Measurements from ENCODE around the gene ZSCAN20.
A peak's percentile ranks its signal among the peaks of the same experiment; 100 is the strongest.

ZSCAN20 gene

DNA sequence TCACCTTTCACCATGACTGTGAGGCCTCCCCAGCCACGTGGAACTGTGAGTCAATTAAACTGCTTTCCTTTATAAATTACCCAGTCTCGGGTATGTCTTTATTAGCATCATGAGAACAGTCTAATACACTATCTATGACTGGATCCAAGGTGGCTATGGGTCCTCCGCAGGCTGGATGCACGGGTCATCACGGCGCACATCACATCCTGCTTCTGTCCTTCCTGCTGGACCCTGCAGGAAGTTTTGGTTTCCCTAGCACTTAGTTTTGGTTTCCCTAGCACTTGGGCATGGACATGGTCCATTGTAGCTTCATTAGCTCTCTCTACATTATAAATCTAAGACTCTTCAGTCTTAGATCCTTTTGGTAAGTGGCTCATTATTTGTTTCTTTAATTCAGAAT is 27.3 kb upstream of the ZSCAN20 start:
- no peak for DNase-seq

DNA sequence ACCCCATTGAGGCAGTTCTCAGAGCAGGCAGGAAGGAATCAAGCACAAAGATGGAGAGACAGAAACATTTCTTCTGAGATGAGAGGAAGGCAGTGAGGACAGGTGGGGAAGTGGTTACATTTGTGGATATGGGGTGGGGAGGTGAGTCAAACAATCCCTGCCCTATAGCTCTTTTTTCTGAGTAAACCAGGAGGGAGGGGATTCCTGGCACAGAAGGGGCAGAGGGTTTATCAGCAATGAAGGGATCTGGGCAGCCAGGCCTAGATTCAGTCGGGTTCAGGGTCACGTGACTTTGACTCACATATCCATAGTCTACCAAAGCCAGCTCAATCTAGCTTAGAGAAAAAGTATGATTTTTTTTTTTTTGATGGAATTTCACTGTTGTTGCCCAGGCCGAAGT is 25.9 kb upstream of the ZSCAN20 start:
- DNase-seq, result no peak

DNA sequence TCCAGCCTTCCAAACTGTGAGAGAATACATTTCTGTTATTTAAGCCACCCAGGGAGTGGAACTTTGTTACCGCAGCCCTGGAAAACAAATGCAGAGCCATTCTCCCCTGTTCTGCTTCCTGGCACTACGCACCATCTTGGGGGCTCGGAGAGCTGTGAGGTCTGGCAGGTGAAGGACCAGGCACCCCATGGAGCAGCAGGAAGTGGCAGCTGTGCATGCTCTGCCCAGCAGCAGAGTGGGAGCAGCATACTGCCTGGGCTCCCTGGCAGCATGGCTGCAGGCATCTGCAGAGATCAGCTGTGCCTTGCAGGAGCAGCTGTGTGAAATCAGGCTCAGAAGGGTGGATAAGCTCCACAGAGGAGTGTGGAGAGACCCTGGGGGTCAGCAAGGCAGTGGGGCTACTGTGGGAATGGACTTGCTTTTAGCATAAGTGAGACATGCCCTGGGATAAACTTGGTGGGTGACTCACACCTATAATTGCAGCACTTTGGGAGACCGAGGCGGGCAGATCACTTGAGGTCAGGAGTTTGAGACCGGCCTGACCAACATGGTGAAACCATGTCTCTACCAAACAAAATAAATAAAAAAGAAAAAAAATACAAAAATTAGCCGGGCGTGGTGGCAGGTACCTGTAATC is 17.7 kb upstream of the ZSCAN20 start:
- DNase-seq, result peak; percentile 54

DNA sequence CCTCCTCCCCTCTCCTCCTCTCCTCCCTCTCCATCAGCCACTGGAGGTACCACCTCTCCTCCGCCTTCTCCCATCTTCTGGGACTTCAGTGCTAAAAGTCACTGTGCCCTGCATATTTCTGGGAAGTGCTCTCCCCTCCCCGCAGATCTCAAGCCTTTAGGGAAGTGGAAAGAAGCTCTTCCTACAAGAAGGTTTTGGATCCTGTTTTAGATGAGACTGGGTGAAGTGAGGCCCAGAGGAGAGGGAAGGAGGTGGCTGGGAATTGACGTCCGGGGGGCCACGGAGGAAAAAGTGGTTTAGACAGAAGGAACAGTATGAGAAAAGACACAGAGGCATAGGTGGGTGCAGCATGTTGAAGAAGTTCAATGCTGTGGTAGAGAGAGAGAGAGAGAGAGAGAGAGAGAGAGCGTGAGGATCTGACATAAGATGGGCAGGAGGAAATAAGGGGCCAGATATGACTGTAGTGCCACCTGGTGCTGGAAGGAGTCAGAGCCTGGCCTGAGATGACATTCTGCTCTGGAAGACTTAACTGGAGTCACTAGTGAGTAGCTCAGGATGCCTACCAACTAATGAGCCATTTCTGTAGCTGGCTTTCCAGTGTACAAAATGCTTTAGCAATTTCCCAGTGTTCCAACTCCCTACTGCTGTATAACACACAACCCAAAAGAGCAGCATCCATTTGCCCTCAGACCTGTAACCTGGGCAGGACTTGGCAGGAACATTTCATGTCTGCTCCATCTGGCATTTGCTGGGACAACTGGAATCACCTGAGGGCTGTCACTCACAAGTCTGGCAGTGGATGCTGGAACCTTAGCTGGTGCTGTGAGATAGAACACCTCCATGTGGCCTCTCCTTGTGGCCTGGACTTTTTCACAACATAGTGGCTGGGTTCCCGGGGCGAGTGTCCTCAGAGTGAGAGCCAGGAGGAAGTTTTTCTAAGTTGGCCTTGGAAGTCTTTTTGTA is 16.6 kb upstream of the ZSCAN20 start:
- DNase-seq, result peak; percentile 36

DNA sequence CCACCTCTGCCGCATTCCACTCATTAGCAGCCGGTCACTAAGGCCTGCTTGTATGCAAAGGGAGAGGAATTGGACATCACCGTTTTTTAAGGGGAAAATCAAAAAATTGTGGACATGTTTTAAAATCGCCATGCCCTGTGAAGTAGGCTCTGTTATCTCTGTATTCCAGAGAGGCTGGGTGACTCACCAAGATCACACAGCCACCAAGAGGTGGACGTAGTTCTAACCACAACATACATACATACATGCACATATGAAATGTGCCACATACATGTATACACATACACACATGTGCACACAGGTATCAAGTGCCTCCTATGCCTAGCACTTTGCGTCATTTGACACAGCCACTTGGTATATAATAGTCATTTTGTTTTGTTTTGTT is 16.0 kb upstream of the ZSCAN20 start:
- DNase-seq, result no peak

DNA sequence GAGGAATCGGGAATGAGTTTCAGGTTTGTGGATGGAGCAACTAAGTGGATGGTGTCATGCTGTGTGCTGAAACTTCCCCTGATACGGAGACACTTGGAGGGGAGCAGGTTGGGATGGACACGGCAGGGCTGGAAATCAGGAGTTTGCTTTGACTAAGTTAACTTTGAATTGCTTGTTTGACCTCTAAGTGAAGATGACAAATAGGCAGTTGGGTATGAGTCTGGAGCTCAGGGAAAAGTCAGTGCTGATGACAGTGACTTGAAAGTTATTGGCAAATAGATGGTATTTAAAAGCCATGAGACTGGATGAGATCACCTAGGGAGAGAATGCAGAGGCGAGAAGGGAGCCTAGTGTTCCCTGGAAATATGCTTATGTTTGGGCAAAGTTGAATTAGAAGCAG is 12.8 kb upstream of the ZSCAN20 start:
- no peak for DNase-seq

DNA sequence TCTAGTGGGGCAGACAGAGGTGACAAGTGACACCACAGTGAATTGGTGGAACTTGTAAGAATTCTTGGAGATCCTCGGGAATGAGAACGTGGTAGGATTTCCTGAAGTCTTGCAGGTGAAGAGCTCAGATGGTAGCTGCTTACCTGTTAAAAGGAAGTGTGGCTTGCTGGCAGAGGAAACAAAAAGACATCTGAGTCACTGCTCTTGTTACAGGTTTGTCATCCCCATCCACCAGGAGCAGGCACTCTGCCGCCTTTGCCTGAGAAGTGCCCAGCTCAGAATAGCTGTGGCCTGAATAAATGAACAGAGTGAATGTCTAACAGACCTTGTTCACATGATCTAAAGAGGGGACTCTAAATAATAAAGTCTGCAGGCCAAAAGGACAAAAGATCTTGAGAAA is 12.3 kb upstream of the ZSCAN20 start:
- DNase-seq, result no peak

DNA sequence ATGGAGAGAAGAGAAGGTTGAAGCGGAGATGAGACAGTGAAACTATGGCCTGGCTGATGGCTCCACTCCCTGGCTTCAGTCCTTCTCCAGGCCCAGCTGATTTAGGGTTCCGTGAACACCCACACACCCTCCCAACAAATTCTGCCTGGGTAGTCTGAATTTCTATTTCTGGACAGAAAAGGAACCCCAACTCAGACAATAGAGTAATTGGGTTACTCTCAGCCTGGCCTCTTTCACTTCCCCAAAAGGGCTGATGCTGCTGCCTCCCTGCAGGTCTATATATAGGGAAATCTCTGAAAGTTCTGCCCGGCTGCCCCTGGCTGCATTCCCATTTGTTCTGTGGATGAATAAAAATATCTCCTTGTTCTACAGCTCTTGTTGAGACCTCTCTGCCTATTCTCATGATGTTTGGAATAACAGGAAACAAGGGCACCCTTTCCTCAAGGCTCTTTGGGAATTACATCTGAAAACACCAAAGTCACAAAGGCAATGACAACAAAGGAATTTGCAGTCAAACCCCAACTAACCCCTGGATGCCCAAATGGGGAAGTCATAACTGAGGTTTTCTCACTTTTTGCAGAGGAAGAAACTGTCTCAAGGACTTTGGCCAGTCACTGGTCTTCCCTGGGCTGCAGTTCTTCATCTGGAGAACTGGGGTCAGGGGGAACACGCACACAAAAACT is 11.4 kb upstream of the ZSCAN20 start:
- DNase-seq, result no peak

DNA sequence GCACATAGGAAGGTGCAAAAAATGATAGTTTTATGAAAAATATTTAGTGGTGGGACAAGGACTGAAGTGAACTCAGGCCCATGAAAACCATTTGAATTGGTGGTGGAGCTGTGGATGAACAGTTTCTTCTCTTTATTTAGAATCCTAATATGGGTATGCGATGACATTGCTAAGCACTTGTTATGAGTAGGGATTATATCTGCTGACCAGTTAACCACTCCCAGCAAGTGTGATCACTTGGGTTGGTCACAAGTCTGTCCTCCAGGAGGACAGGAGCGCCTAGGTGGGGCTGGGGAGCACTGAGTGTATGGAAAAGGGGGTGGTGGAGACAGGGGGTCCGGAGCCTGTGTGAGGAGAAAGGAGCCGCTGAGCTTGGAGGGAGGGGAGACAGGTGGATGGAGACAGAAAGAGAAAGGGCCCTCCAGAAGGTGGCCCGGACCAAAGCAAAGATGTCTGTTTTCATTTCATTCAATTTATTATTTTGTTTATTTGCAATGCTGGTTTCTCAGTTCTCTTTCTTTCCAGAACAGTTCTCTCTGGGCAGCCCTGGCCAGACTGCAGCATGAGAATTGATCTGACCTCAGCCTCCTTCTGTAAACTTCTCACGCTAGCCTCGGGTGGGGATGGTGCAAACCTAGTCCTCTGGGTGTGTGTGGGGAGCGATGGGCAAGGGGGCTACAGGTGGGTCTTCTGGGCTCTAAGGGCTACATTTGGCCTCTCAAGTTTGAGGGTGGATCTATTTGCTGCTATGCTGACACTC is 9.9 kb upstream of the ZSCAN20 start:
- no peak for DNase-seq

DNA sequence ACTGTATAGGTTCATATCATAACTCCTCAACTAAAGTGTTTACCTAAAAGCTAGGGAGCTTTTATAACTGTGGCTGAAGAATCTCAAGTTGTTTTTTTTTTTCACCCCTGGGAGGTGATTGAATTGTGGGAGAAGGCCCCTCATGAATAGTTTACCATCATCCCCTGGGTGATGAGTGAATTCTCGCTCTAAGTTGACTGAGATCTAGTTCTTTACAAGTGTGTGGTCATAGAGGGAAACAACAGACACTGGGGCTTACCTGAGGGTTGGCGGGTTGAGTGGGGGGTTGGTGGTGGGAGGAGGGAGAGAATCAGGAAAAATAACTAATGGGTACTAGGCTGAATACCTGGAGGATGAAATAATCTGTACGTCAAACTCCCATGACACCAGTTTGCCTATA is 7.9 kb upstream of the ZSCAN20 start:
- no peak for DNase-seq

DNA sequence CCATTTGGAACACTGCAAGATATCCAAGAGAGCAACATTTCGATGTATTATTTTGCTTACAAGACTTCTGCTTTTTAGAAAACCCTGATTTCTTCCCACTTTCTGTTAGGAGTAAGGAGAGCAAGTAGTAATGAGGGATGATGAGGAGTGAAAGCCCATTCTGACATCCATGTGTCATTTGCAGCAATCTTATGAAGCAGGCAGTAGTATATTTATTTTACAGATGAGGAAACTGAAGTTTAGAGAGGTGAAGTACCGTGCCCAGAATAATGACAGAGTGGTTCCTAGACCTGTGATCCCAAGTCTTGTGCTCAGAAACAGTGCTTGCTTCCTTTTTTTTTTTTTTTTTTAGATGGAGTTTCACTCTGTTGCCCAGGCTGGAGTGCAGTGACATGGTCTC is 7.1 kb upstream of the ZSCAN20 start:
- no peak for DNase-seq

DNA sequence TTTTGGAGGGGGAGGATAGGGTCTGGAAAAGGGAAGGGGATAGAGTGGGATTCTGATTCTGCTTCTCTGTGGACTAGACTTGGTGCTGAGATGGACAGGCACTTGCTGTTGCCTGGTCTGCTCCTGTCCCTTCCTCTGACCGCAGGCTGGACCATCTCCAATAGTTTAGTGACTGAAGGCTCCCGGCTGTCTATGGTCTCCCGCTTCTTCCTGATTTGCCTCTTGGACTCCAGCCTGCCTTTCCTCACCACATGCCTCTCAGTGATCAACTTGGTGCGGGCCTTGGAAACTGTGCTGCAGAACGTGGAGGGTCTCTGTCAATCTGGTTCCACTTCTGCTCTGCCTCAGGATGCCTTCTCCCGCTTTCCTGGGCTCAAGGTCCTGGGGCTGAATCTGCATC is 6.3 kb upstream of the ZSCAN20 start:
- DNase-seq, result no peak

DNA sequence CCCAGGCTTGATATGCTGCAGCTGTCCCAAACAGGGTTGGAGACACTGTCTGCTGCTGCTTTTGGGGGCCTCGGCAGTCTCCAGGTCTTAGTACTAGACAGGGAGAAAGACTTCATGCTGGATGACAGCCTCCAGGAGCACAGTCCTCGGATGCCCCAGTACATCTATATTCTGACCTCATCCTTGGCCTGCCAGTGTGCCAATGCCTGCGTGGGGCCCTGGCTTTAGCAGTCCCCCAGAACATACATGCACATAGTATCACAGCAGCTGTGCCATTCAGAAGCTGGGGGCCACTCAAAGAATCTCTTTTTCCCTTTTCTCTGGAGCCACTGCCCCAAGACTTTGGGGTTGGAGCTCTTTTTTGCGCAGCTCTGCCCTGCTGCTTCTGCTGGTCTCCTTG is 4.4 kb upstream of the ZSCAN20 start:
- no peak for DNase-seq

DNA sequence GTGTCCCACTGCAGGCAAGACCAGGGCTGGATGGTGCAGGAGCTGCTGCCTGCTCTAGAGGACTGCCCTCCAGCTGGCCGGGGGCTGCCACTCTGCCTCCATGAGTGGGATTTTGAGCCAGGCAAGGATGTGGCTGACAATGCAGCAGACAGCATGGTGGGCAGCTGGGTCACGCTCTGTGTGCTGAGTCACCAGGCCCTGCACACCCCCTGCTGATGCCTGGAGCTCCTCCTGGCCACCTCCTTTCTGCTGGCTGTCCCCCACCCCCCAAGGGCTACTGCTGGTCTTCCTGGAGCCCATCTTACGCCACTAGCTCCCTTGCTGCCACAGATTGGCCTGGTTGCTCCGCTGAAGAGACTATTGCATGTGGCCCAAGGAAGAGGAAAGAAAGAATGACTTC is 3.9 kb upstream of the ZSCAN20 start:
- DNase-seq, result no peak

DNA sequence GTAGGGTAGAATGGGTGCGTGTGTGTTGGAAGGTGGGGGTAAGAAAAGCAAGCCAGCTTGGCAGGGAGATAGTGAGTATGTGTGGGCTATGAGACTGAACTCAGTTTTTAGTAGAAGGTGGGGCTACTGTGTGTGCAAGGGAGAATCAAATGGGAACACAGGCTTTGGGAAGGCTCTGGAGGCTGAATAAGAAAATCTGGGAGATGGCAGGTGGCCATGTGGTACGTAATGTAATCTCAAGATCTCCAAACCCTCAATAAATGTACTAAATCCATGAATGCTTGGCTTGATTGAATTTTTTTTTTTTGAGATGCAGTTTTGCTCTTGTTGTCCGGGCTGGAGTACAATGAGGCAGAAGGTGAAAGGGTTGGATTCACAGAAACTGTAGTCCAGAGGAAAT is 3.5 kb upstream of the ZSCAN20 start:
- DNase-seq, result no peak

DNA sequence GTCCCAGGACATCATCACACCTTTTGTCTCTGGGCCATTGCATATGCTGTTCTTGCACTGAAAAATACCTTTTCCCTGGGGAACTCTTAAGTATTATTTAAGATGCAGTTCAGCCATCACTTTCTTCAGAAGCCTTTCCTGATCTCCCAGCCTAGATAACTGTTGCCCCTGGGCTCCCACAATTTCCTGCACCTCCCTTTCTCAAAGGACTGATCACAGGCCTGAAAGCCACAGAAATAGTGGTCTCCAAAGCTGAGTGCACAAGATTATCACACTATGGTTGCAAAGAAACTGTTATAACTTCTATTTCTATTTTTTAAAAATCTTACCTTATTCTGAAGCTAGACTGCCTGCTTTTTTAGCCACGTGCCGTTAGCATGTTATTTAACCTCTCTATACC is 2.8 kb upstream of the ZSCAN20 start:
- DNase-seq, result no peak

DNA sequence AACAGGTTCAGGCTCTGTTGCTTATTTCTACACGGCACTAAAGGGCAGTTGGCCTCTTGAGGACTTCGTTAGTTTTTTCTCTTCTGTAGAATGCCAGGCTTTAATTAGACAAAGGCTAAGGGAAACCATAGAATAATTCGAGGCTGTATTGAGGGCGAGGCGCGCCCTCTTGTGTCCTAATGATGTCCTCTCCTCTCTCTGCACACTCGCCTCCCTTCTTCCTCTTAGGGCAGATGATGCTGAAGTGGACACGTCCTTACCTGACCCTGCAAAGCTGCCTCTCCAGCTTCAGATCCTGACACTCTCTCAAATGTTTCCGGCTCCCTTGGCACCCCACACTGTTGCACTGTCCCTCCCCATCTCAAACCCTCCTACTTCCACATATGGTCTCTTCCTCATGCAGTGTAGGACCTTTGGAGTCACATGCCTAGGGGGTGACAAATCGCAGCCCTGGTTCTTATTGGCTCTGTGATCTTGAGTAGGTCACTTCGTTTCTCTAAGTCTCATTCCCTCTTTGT is 1.9 kb upstream of the ZSCAN20 start:
- peak; percentile 65 for DNase-seq

DNA sequence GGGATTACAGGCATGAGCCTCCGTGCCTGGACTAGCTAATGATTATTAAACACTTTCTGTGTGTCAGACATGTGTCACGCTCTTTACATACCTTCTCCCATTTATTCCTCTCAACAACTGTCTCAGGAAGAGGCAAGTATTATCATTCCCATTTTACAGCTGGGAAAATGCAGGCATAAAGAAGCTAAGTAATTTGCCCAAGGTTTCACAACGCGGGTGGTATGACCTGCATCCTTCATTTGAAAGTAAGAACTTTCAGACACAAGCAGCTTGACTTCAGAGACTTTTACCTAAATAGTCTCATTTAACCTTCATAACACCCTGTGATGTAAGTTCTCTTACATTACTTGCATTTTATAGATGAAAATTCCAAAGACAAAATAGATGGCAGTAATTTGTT is 1.0 kb upstream of the ZSCAN20 start:
- no peak for DNase-seq

DNA sequence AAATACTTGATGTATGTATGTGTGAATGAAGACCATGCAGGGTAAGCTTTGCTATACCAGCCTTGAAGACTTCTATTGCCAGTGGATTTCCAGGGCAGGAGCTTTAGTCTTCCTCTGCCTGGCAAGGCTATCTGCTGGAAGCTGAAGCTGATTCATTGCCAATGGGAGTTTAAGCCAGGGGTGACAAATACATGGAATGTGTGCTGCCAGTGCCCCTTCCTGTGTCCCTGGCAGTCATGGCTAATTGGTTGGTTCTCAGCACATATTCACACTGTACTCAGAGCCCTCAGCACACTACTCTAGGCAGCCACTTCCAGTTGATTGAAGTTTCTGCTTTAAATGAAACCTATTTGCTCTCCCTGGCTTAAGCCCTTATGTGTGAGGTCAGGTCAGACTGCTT is 1.5 kb downstream of the ZSCAN20 start:
- DNase-seq, result no peak

DNA sequence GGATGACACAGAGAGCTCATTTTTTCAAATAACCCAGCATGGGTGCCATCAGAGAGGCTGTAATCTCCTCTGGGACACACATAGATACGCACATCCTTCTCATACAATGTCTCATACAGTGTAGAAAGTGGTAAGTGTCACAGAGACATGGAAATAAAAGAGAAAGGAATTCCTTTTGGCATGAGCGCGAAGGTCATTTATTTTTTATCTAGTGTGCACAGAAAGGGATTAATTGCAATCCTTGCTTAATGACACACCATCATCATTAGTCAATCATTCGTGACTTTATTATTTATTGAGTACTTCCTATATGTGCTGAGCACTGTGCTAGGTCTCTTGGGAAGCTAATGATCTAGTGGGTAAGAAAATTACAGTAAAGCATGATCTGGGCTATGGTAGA is 5.0 kb downstream of the ZSCAN20 start:
- DNase-seq, result no peak

DNA sequence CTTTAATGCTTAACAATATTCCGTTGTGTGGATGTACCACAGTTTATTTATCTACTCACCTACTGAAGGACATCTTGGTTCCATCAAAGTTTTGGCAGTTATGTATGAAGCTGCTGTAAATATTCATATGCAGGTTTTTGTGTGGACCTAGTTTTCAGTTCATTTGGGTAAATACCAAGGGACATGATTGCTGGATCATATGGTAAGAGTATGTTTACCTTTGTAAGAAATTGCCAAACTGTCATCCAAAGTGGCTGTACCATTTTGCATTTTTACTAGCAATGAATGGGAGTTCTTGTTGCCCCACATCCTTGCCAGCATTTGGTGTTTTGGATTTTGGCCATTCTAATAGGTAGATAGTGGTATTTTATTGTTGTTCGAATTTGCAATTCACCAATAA is 10.0 kb downstream of the ZSCAN20 start:
- DNase-seq, result no peak

DNA sequence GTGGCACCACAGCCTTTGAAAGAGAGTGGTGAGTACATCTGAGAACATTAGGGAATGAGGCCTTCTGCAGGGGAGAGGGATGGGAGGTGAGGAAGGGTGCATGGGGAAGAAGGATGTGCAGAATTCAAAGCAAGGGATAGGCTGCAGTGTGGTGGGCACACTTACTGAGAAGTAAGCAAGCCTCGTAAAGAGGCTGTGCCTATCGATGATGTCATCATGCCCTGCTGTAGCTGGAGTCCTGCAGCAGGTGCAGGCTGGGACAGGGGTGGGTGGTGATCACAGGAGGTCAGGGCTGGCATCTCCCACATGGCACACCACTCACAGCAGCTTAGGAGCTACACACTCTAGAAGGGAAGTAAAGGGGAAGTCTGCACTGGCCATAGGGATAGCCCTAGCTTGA is 16.2 kb downstream of the ZSCAN20 start:
- DNase-seq, result no peak

DNA sequence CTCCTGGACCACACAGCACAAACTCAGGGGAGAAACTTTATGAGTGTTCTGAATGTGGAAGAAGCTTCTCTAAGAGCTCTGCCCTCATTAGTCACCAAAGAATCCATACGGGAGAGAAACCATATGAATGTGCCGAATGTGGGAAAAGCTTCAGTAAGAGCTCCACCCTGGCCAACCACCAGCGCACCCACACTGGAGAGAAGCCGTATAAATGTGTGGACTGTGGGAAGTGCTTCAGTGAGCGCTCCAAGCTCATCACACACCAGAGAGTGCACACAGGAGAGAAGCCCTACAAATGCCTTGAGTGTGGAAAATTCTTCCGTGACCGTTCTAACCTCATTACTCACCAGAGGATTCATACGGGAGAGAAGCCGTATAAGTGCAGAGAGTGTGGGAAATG is 22.5 kb downstream of the ZSCAN20 start:
- DNase-seq, result no peak

Data from NCI-H146 (cell line).